Fibroblast of lung (primary cell): ENCODE measurements around the gene RPS6KA3. TPM values are rescaled to one million over a fixed set of nuclear protein-coding genes. Genes with fewer than 3 reads are reported as not detected.

ENCODE experiments used
- DNase-seq, 2 donors: peaks; one replicate each; pipeline versions ENCODE4 v3.0.0 to v3.0.0-alpha.2; 2010; ENCODE audit warnings: low read depth in 2 of 2
- H2AFZ ChIP-seq: 2 replicates; pipeline ENCODE4 v1.5.1; 2012; ENCODE audit warnings: low read length, control low read depth, inconsistent platforms
- H3K27ac ChIP-seq: 2 replicates; pipeline ENCODE4 v1.5.1; 2011; ENCODE audit warnings: low read length, control low read depth; ENCODE audit not compliant: insufficient read depth
- H3K27me3 ChIP-seq: 2 replicates; pipeline ENCODE4 v1.5.1; 2011; ENCODE audit warnings: mild to moderate bottlenecking, low read length; ENCODE audit not compliant: control insufficient read depth, insufficient read depth
- H3K36me3 ChIP-seq: 2 replicates; pipeline ENCODE4 v1.5.1; 2011; ENCODE audit warnings: low read length; ENCODE audit not compliant: control insufficient read depth, insufficient read depth
- H3K4me1 ChIP-seq: 2 replicates; pipeline ENCODE4 v1.5.1; 2011; ENCODE audit warnings: low read length; ENCODE audit not compliant: control insufficient read depth, insufficient read depth; ENCODE audit errors: extremely low read depth
- H3K4me2 ChIP-seq: 2 replicates; pipeline ENCODE4 v1.5.1; 2011; ENCODE audit warnings: low read length, control low read depth; ENCODE audit not compliant: insufficient read depth; ENCODE audit errors: extremely low read depth
- H3K4me3 ChIP-seq, 4 experiments: fragments of 200-600 bp in 1 of 4; sonication (generic) in 1 of 4; replicated peaks in 1 of 4; 2 replicates each; pipeline ENCODE4 v1.5.1; 2011 to 2016; ENCODE audit warnings: low read length in 4 of 4, low read depth in 3 of 4, mild to moderate bottlenecking in 3 of 4, control low read depth in 2 of 4, inconsistent platforms in 1 of 4, mixed read lengths in 1 of 4; ENCODE audit not compliant: insufficient read depth in 1 of 4; ENCODE audit errors: control extremely low read depth in 1 of 4
- H3K79me2 ChIP-seq: 2 replicates; pipeline ENCODE4 v1.5.1; 2012; ENCODE audit warnings: mild to moderate bottlenecking, low read length, inconsistent platforms; ENCODE audit not compliant: control insufficient read depth, insufficient read depth
- H3K9ac ChIP-seq: 2 replicates; pipeline ENCODE4 v1.5.1; 2011; ENCODE audit warnings: mild to moderate bottlenecking, low read length, control low read depth; ENCODE audit not compliant: insufficient read depth
- H3K9me3 ChIP-seq: 2 replicates; pipeline ENCODE4 v1.5.1; 2012; ENCODE audit warnings: low read depth, low read length; ENCODE audit not compliant: control insufficient read depth, insufficient read depth
- H4K20me1 ChIP-seq: 2 replicates; pipeline ENCODE4 v1.5.1; 2011; ENCODE audit warnings: low read length; ENCODE audit not compliant: control insufficient read depth, insufficient read depth; ENCODE audit errors: extremely low read depth
- EZH2 ChIP-seq: IDR thresholded peaks from 2 replicates; pipeline ENCODE4 v1.5.1; 2012; ENCODE audit warnings: low read length, control low read depth, mild to moderate bottlenecking; ENCODE audit errors: missing control alignments
- polyA plus RNA-seq, 2 donors: library from polyadenylated mRNA; depleted of rRNA in 1 of 2; stranded (reverse) in 1 of 2; unstranded in 1 of 2; fragments of >200 nt; gene quantifications; 2 replicates each; pipeline ENCODE4 v1.2.1, GENCODE V29; 2011 to 2012; ENCODE audit warnings: missing spikeins in 1 of 2
- total RNA-seq: library from RNA; depleted of rRNA; stranded (reverse); fragments of >200 nt; gene quantifications from 2 replicates; pipeline ENCODE4 v1.2.1, GENCODE V29; 2014
- TF ChIP-seq, protein P1 (sequence below), 2 donors: IDR thresholded peaks in 1 of 2; conservative IDR thresholded peaks in 1 of 2; 1 replicate in 1 of 2; 2 replicates in 1 of 2; pipeline ENCODE4 v1.5.1; 2011 to 2012; ENCODE audit warnings: low read length in 2 of 2, control low read depth in 1 of 2, inconsistent platforms in 1 of 2, low read depth in 1 of 2, mild to moderate bottlenecking in 1 of 2

The RPS6KA3 gene
- total and polyA plus RNA-seq, 2 donors (not counting 1 experiment from before 2014, with no cell fraction given) = 38.5 to 50.2 TPM

- Histone ChIP-seq H3K79me2 (no peaks in the 10 kb centered on the region), H2AFZ (no peak overlapping the region), H3K4me1 (no peaks in the 10 kb centered on the region), H3K4me3 (no peak overlapping the region), H4K20me1 (no peaks in the 10 kb centered on the region), H3K4me2 (no peak overlapping the region), H3K9me3 (no peaks in the 10 kb centered on the region), H3K27me3 (no peaks in the 10 kb centered on the region), H3K36me3 (no peaks in the 10 kb centered on the region), H3K27ac (no peak overlapping the region), H3K9ac (no peak overlapping the region)
- DNase-seq = no peak
- TF ChIP-seq, protein P1, sequence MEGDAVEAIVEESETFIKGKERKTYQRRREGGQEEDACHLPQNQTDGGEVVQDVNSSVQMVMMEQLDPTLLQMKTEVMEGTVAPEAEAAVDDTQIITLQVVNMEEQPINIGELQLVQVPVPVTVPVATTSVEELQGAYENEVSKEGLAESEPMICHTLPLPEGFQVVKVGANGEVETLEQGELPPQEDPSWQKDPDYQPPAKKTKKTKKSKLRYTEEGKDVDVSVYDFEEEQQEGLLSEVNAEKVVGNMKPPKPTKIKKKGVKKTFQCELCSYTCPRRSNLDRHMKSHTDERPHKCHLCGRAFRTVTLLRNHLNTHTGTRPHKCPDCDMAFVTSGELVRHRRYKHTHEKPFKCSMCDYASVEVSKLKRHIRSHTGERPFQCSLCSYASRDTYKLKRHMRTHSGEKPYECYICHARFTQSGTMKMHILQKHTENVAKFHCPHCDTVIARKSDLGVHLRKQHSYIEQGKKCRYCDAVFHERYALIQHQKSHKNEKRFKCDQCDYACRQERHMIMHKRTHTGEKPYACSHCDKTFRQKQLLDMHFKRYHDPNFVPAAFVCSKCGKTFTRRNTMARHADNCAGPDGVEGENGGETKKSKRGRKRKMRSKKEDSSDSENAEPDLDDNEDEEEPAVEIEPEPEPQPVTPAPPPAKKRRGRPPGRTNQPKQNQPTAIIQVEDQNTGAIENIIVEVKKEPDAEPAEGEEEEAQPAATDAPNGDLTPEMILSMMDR (conservative IDR thresholded peaks at IDR 0.05 in 1 of 2, IDR thresholded peaks at IDR 0.05 in 1 of 2; ENCODE audit: low read depth in 1 of 2, low read length in 2 of 2) = no peak
Observed at GRCh38 chrX:20159797-20160385, 106.8 kb downstream of the RPS6KA3 start.

- Histone ChIP-seq H3K4me3 (no peak overlapping the region), H3K9me3 (no peaks in the 10 kb centered on the region), H3K36me3 (no peaks in the 10 kb centered on the region), H3K4me2 (no peak overlapping the region), H3K27ac (no peak overlapping the region), H3K4me1 (no peaks in the 10 kb centered on the region), H3K79me2 (no peaks in the 10 kb centered on the region), H3K9ac (no peak overlapping the region), H3K27me3 (no peaks in the 10 kb centered on the region), H4K20me1 (no peaks in the 10 kb centered on the region), H2AFZ (no peak overlapping the region)
- no peak for TF ChIP-seq EZH2
- TF ChIP-seq, protein P1 (conservative IDR thresholded peaks at IDR 0.05 in 1 of 2, IDR thresholded peaks at IDR 0.05 in 1 of 2; ENCODE audit: low read depth in 1 of 2, low read length in 2 of 2) = no peak
- no peak for DNase-seq
Observed at GRCh38 chrX:20151689-20152088, 115.0 kb downstream of the RPS6KA3 start.

- TF ChIP-seq, protein P1 (conservative IDR thresholded peaks at IDR 0.05 in 1 of 2, IDR thresholded peaks at IDR 0.05 in 1 of 2; ENCODE audit: low read depth in 1 of 2, low read length in 2 of 2) = no peak
- no peak for TF ChIP-seq EZH2
- no peak overlapping the region for H3K27ac ChIP-seq
- H3K4me3 ChIP-seq = no peak overlapping the region
- no peaks in the 10 kb centered on the region for H4K20me1 ChIP-seq
- no peak for DNase-seq
- H3K9me3 ChIP-seq = no peaks in the 10 kb centered on the region
- H3K4me2 ChIP-seq = no peak overlapping the region
- H3K36me3 ChIP-seq = no peaks in the 10 kb centered on the region
- H3K27me3 ChIP-seq = no peaks in the 10 kb centered on the region
- no peak overlapping the region for H2AFZ ChIP-seq
- H3K4me1 ChIP-seq = no peaks in the 10 kb centered on the region
- H3K79me2 ChIP-seq = no peaks in the 10 kb centered on the region
- no peak overlapping the region for H3K9ac ChIP-seq
Observed at GRCh38 chrX:20149326-20149725, 117.4 kb downstream of the RPS6KA3 start.
